Nephron (organoid): ENCODE measurements around the gene DNAJB4.

Experiments used
- H3K27ac Mint-ChIP-seq, 3 experiments: 2 replicates each; pipeline ENCODE4 v1.8.0; 2020; ENCODE audit warnings: mixed read lengths in 3 of 3, mild to moderate bottlenecking in 2 of 3, moderate library complexity in 1 of 3
- H3K27me3 Mint-ChIP-seq: 2 replicates; pipeline ENCODE4 v1.8.0; 2021; ENCODE audit warnings: low read depth, mild to moderate bottlenecking, moderate library complexity, mixed read lengths
- H3K36me3 Mint-ChIP-seq: 2 replicates; pipeline ENCODE4 v1.8.0; 2020; ENCODE audit warnings: low read depth, mixed read lengths
- H3K4me1 Mint-ChIP-seq: 2 replicates; pipeline ENCODE4 v1.8.0; 2020; ENCODE audit warnings: mixed read lengths
- H3K4me3 Mint-ChIP-seq, 3 experiments: 2 replicates each; pipeline ENCODE4 v1.8.0; 2020; ENCODE audit warnings: mild to moderate bottlenecking in 3 of 3, mixed read lengths in 3 of 3, moderate library complexity in 2 of 3
- H3K9me3 Mint-ChIP-seq: 2 replicates; pipeline ENCODE4 v1.8.0; 2020; ENCODE audit warnings: mixed read lengths
- TF ChIP-seq, protein P1 (sequence below), 3 experiments: fragments of 200-600 bp; sonication (generic); IDR thresholded peaks; one replicate each; pipeline ENCODE4 v1.5.0; 2021; ENCODE audit warnings: antibody characterized with exemption in 3 of 3; ENCODE audit not compliant: unreplicated experiment in 3 of 3

The DNAJB4 gene

DNA sequence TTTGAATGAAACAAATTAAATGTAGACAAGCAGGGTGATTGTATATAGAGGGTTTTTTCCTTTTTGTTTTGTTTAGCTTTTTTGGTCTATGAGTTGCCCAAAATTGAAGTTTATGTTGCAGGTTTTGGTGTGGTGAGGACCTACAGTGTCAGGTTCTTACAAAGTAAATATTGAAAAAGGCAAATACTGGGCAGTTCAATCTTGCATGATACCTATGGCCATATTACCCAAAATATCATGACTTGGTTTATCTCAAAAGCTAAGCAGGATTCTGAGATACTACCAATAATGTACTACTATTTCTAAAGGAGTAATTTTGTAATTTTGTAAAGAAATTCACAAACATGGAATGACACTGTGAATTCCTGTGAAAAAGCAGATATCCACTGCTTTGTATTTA, 1.8 kb downstream of the DNAJB4 start:
- H3K4me1 Mint-ChIP-seq = peaks cover 55% of the 10 kb centered on the region
- no peaks in the 10 kb centered on the region for H3K27me3 Mint-ChIP-seq
- TF ChIP-seq, protein P1, sequence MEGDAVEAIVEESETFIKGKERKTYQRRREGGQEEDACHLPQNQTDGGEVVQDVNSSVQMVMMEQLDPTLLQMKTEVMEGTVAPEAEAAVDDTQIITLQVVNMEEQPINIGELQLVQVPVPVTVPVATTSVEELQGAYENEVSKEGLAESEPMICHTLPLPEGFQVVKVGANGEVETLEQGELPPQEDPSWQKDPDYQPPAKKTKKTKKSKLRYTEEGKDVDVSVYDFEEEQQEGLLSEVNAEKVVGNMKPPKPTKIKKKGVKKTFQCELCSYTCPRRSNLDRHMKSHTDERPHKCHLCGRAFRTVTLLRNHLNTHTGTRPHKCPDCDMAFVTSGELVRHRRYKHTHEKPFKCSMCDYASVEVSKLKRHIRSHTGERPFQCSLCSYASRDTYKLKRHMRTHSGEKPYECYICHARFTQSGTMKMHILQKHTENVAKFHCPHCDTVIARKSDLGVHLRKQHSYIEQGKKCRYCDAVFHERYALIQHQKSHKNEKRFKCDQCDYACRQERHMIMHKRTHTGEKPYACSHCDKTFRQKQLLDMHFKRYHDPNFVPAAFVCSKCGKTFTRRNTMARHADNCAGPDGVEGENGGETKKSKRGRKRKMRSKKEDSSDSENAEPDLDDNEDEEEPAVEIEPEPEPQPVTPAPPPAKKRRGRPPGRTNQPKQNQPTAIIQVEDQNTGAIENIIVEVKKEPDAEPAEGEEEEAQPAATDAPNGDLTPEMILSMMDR (IDR thresholded peaks at IDR 0.05; ENCODE audit: unreplicated experiment in 3 of 3) = no peak
- peak overlapping the region; percentile 86 to 94 (median 88) for H3K4me3 Mint-ChIP-seq
- H3K27ac Mint-ChIP-seq = peak overlapping the region in 2 of 3 experiments; percentile 91 to 98
- no peaks in the 10 kb centered on the region for H3K9me3 Mint-ChIP-seq
- no peaks in the 10 kb centered on the region for H3K36me3 Mint-ChIP-seq

DNA sequence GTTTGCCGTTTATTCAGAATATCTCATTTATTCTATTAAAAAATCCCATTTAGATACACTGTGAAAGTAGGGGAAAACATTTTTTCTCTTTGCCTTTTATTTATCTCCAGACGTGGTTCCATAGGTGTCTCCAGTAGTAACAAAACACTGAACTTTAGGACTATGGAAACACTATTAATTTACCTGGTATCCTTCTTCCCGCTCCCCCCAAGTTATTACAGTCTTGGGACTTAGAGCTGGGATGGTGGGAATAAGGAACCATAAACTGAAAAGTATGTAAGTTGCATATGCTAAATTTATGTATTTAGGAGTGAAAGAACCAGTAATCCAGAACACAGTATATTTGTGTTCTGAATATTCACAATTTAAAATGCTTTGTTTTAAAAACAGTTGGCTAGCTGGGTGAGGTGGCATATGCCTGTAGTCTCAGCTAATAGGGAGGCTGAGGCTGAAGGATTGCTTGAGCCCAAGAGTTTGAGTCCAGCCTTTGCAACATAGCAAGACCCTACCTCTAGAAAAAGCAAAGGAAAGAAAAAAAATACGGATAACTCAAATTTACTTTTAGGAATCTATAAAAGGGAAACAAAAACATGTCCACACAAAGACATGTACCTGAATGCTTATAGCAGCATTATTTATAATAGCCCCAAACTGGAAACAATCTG, 3.1 kb downstream of the DNAJB4 start:
- H3K4me1 Mint-ChIP-seq = peaks cover 53% of the 10 kb centered on the region
- no peak overlapping the region for H3K27ac Mint-ChIP-seq
- no peaks in the 10 kb centered on the region for H3K27me3 Mint-ChIP-seq
- TF ChIP-seq, protein P1 (IDR thresholded peaks at IDR 0.05; ENCODE audit: unreplicated experiment in 3 of 3) = no peak
- peak overlapping the region; percentile 9 to 73 (median 34) for H3K4me3 Mint-ChIP-seq
- H3K9me3 Mint-ChIP-seq = no peaks in the 10 kb centered on the region
- H3K36me3 Mint-ChIP-seq = peaks cover under 1% of the 10 kb centered on the region

DNA sequence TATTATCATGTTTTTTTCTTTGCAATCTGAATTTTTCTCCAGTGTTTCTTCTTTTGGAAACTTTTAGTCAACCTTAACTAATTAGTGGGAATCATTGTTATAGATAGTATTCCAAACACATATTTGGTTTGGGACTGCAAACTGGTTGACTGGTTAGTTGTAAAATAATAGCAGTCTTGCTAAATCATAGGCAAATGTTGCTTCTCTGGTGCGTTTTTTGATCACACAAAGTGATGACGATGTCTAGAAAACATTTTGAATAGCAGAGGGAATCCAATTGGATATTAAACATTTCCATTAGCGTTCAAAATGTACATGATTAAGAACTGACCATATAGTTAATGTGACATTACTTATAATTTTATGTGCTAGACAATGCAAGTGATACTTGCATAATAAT, 4.5 kb downstream of the DNAJB4 start:
- TF ChIP-seq, protein P1 (IDR thresholded peaks at IDR 0.05; ENCODE audit: unreplicated experiment in 3 of 3) = no peak
- Mint-ChIP-seq H3K36me3 (peaks cover 7% of the 10 kb centered on the region), H3K4me3 (peak overlapping the region in 2 of 3 experiments; percentile 31 to 44), H3K27ac (no peak overlapping the region), H3K27me3 (no peaks in the 10 kb centered on the region), H3K4me1 (peaks cover 40% of the 10 kb centered on the region), H3K9me3 (no peaks in the 10 kb centered on the region)

DNA sequence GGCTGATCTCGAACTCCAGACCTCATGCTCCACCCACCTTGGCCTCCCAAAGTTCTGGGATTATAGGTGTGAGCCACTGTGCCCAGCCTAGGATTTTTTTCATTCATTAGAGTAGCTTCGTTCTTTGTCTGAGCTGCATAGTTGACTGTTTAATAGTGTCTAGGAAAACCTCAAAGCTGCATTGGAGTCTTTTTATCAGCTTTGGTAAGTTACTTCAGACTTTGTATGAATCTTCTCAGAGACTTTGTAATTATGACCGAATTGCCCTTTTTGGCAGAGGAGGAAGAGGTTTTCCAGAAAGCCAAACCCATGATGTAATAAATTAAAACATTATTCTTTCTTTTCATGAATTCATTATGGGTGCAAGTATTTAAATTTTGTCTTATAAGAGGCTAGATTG, 5.1 kb downstream of the DNAJB4 start:
- no peak overlapping the region for H3K4me3 Mint-ChIP-seq
- peaks cover 40% of the 10 kb centered on the region for H3K4me1 Mint-ChIP-seq
- peaks cover 11% of the 10 kb centered on the region for H3K36me3 Mint-ChIP-seq
- H3K27ac Mint-ChIP-seq = no peak overlapping the region
- H3K9me3 Mint-ChIP-seq = no peaks in the 10 kb centered on the region
- no peaks in the 10 kb centered on the region for H3K27me3 Mint-ChIP-seq
- TF ChIP-seq, protein P1 (IDR thresholded peaks at IDR 0.05; ENCODE audit: unreplicated experiment in 3 of 3) = no peak

DNA sequence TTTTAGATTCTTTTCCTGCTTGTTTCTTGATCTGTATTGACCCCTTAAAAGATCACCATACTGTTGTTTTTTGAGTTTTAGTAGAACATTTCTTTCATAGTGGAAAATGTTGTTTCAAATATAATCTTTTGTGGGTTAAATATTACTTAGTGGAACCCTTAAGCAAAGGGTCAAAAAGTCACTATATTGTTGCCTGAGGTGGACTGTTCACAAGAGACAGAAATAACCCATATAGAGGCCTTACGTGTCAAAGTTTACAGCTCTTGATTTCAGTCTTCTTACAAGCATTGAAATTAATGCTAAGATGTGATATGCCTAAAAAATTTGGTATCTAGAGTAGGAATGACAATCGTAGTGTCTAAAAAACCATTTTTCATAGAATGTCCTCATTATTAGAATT, 6.3 kb downstream of the DNAJB4 start:
- Mint-ChIP-seq H3K27ac (no peak overlapping the region), H3K4me1 (peaks cover 37% of the 10 kb centered on the region), H3K27me3 (no peaks in the 10 kb centered on the region), H3K4me3 (no peak overlapping the region), H3K36me3 (peaks cover 17% of the 10 kb centered on the region), H3K9me3 (no peaks in the 10 kb centered on the region)
- TF ChIP-seq, protein P1 (IDR thresholded peaks at IDR 0.05; ENCODE audit: unreplicated experiment in 3 of 3) = no peak

DNA sequence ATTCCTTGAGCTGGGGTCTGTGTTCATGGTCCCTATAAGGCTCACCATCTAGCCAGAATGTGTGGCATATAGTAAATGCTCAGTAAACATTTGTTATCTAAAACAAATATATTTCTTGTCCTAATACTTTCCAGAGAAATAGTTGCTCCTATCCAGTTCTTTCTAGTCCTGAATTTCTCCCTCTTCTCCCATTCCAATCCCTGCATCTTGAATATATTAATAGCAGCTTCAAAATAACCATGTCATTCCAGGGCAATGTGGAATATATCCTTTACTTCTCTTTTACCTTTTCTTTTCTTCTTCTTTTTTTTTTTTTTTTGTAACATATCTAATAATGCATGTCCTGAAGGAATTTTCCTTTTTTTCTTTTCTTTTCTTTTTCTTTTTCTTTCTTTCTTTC, 10.4 kb downstream of the DNAJB4 start:
- peaks cover 31% of the 10 kb centered on the region for H3K36me3 Mint-ChIP-seq
- no peaks in the 10 kb centered on the region for H3K9me3 Mint-ChIP-seq
- H3K27me3 Mint-ChIP-seq = no peaks in the 10 kb centered on the region
- H3K4me3 Mint-ChIP-seq = no peak overlapping the region
- H3K27ac Mint-ChIP-seq = no peak overlapping the region
- peaks cover 10% of the 10 kb centered on the region for H3K4me1 Mint-ChIP-seq
- TF ChIP-seq, protein P1 (IDR thresholded peaks at IDR 0.05; ENCODE audit: unreplicated experiment in 3 of 3) = no peak
